Prostate gland (tissue), 2 donors: ENCODE data around the gene SLCO4A1.

Source experiments
- CTCF ChIP-seq, 4 experiments: fragments of 200-600 bp in 2 of 4; fragments of 450-650 bp in 2 of 4; sonication (generic) in 2 of 4; IDR thresholded peaks; 1 replicate in 3 of 4; 2 replicates in 1 of 4; pipeline ENCODE4 v1.5.1; 2016 to 2019; ENCODE audit warnings: antibody characterized with exemption in 4 of 4, mild to moderate bottlenecking in 2 of 4, moderate library complexity in 2 of 4
- POLR2A ChIP-seq: fragments of 450-650 bp; IDR thresholded peaks from one replicate; pipeline ENCODE4 v1.6.1; 2016; ENCODE audit warnings: antibody characterized with exemption, mild to moderate bottlenecking

GRCh38 chr20:62607366-62608217 lies 34.7 kb upstream of the SLCO4A1 start:
- TF ChIP-seq CTCF (IDR thresholded peaks at IDR 0.05) (no peak), POLR2A (no peak)
